Nephron progenitor cell (in vitro differentiated cells): Measurements from ENCODE around the gene SLC23A2.

ENCODE experiments used
- DNase-seq: peaks from one replicate; pipeline ENCODE4 v3.0.0; 2021
- H3K27ac Mint-ChIP-seq: 2 replicates; pipeline ENCODE4 v1.8.0; 2021; ENCODE audit warnings: mild to moderate bottlenecking, moderate library complexity, mixed read lengths
- H3K27me3 Mint-ChIP-seq: 2 replicates; pipeline ENCODE4 v1.8.0; 2021; ENCODE audit warnings: mild to moderate bottlenecking, low read depth, mixed read lengths; ENCODE audit not compliant: poor library complexity
- H3K36me3 Mint-ChIP-seq: 2 replicates; pipeline ENCODE4 v1.8.0; 2021; ENCODE audit warnings: low read depth, mixed read lengths
- H3K4me1 Mint-ChIP-seq: 2 replicates; pipeline ENCODE4 v1.8.0; 2021; ENCODE audit warnings: mixed read lengths
- H3K4me3 Mint-ChIP-seq: 2 replicates; pipeline ENCODE4 v1.8.0; 2021; ENCODE audit warnings: mild to moderate bottlenecking, moderate library complexity, mixed read lengths
- H3K9me3 Mint-ChIP-seq: 2 replicates; pipeline ENCODE4 v1.8.0; 2021; ENCODE audit warnings: mild to moderate bottlenecking, moderate library complexity, mixed read lengths
- TF ChIP-seq, protein P1 (sequence below): fragments of 200-600 bp; sonication (generic); IDR thresholded peaks from 2 replicates; pipeline ENCODE4 v1.5.0; 2021; ENCODE audit warnings: antibody characterized with exemption

The SLC23A2 gene

DNA sequence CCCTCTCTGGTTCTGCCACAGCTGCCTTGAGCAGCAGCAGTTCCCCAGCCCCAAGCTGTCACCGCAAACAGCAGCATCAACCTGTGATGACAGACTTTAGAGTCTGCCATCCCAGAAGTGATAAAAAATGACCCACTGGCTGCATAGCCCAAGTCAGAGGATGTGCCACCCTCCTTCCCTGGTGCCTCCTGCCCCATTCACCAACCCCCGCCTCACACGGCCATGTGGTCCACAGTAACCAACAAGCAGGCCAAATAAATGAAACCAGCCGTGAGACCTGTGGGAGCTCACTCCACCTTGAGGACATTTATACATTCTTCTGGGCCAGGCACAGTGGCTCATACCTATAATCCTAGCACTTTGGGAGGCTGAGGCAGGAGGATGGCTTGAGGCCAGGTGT lies 181.4 kb downstream of the SLC23A2 start:
- no peak overlapping the region for H3K27ac Mint-ChIP-seq
- no peak overlapping the region for H3K4me3 Mint-ChIP-seq
- TF ChIP-seq, protein P1, sequence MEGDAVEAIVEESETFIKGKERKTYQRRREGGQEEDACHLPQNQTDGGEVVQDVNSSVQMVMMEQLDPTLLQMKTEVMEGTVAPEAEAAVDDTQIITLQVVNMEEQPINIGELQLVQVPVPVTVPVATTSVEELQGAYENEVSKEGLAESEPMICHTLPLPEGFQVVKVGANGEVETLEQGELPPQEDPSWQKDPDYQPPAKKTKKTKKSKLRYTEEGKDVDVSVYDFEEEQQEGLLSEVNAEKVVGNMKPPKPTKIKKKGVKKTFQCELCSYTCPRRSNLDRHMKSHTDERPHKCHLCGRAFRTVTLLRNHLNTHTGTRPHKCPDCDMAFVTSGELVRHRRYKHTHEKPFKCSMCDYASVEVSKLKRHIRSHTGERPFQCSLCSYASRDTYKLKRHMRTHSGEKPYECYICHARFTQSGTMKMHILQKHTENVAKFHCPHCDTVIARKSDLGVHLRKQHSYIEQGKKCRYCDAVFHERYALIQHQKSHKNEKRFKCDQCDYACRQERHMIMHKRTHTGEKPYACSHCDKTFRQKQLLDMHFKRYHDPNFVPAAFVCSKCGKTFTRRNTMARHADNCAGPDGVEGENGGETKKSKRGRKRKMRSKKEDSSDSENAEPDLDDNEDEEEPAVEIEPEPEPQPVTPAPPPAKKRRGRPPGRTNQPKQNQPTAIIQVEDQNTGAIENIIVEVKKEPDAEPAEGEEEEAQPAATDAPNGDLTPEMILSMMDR, result no peak
- no peak for DNase-seq
- H3K27me3 Mint-ChIP-seq, result peaks cover 56% of the 10 kb centered on the region
- H3K36me3 Mint-ChIP-seq, result no peaks in the 10 kb centered on the region
- H3K4me1 Mint-ChIP-seq, result peaks cover 22% of the 10 kb centered on the region
- H3K9me3 Mint-ChIP-seq, result no peaks in the 10 kb centered on the region

DNA sequence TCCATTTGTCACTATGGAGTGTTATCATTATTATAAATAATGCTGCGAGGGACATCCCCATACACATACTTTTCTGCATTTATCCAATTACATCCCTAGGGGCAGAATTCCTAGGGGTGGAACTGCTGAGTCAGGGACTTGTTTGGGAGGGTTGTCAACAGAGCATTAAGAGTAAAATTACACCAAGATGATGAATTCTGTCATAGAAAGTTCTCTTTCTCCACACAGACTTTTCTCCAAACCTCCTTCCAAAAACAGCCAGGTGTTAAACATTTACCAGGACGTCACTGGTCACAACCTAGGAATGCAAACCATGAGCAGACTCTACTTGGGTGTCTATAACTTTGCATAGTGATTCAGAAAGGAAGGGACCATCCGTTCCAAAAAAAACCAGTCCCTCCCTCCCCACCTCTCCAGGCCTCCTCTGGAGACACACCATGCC lies 184.1 kb downstream of the SLC23A2 start:
- TF ChIP-seq, protein P1, result no peak
- peaks cover 41% of the 10 kb centered on the region for H3K27me3 Mint-ChIP-seq
- no peaks in the 10 kb centered on the region for H3K9me3 Mint-ChIP-seq
- DNase-seq, result no peak
- peaks cover 40% of the 10 kb centered on the region for H3K4me1 Mint-ChIP-seq
- H3K36me3 Mint-ChIP-seq, result no peaks in the 10 kb centered on the region
- no peak overlapping the region for H3K27ac Mint-ChIP-seq
- H3K4me3 Mint-ChIP-seq, result no peak overlapping the region

DNA sequence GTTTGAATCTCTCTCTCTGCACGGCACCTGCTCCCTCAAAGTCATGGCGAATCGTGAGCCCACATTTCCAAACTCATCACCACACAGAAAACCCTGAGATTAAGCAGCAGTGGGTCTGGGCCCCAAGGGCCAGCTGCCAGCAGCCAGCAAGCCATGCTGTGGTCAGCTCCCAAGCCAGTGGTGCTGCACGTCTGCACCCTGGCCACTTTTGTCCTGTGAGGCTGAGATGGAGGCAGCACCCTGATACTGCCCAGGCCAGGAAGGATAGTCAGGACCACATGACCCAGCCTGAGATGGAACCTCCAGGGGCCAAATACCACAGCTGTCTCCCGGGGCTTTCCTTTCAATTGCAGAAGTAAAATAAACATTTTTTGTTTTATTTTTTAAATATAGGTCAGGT lies 185.7 kb downstream of the SLC23A2 start:
- Mint-ChIP-seq H3K27me3 (peaks cover 26% of the 10 kb centered on the region), H3K4me1 (peaks cover 28% of the 10 kb centered on the region), H3K9me3 (no peaks in the 10 kb centered on the region), H3K27ac (no peak overlapping the region), H3K36me3 (no peaks in the 10 kb centered on the region), H3K4me3 (no peak overlapping the region)
- TF ChIP-seq, protein P1, result no peak
- DNase-seq, result no peak

DNA sequence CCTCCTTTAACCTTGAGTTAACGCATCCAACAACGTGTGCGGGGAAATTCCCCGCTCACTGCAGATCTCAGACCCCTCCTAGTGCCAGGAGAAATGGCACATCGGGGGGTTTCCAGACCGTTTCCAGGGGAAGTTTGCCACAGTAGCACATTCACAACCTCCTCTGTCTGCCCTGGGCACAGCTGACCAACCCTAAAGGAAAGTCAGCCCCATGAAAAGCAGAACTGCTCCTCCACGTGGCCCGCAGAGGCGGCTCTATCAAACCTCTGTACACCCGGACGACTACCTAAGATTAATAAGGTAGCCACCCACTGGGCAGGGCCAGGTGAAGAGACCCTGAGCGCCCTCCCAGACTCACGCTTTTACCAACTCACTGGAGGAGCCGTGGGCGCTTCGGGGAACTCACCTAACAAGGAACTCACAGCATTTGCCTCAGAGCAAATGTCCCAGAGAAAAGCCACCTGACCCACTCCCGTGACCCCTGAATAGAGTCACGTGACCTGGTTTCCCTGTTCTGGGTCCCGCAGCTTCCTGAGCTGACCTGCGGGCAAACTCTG lies 186.5 kb downstream of the SLC23A2 start:
- peaks cover 28% of the 10 kb centered on the region for H3K4me1 Mint-ChIP-seq
- no peak for DNase-seq
- no peaks in the 10 kb centered on the region for H3K9me3 Mint-ChIP-seq
- H3K27me3 Mint-ChIP-seq, result peaks cover 26% of the 10 kb centered on the region
- no peak overlapping the region for H3K4me3 Mint-ChIP-seq
- TF ChIP-seq, protein P1, result no peak
- no peak overlapping the region for H3K27ac Mint-ChIP-seq
- no peaks in the 10 kb centered on the region for H3K36me3 Mint-ChIP-seq

DNA sequence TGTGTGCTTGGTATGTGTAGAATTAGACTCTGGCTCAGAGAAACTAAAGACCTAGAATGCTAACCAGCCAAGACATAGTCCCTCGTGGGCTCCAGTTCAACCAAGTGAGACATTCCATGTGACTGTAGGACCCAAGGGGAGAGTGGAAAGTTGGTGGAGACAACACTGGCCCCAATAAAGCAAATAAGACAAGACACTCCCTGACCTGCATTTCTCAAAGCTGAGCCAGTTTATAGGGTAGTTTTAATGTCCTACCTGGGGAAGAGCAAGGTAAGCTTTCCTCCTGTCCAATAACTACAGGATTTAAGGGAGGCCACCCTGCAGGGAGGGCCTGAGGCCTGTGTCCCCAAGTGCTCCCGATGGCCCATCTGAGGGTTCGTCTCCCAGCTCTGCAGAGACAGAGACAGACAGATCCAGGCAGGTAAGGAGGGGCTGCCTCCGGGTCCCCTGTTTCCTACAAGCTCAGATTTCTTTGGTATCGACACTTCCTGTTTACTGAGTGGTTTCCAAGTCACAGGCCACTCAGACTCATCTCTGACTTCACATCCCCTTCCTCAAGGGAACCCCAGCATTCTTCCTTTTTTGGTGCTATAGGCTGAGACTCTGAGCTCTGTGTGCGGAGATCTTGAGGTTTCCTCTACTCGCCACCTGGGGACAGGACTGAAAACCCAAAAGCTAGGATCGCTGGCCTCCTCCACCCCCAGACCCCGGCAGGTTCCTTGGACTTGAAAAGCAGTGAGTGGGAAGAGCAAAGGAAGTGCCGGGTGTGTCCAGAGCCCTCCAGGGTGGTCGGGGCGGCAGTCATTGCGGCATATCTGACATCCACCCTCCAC lies 187.2 kb downstream of the SLC23A2 start:
- no peaks in the 10 kb centered on the region for H3K9me3 Mint-ChIP-seq
- TF ChIP-seq, protein P1, result no peak

More for the DNA sequence above, 187.2 kb downstream of the SLC23A2 start:
- no peak overlapping the region for H3K4me3 Mint-ChIP-seq
- peaks cover 21% of the 10 kb centered on the region for H3K27me3 Mint-ChIP-seq
- no peak overlapping the region for H3K27ac Mint-ChIP-seq
- H3K4me1 Mint-ChIP-seq, result peaks cover 35% of the 10 kb centered on the region
- no peak for DNase-seq
- no peaks in the 10 kb centered on the region for H3K36me3 Mint-ChIP-seq
